WTC11 (cell line): ENCODE measurements around the gene ZNF768. TPM values are rescaled to one million over a fixed set of nuclear protein-coding genes. Genes with fewer than 3 reads are reported as not detected.

ENCODE experiments used
- AFF4 ChIP-seq: sonication (generic); formaldehyde crosslinking; IDR thresholded peaks from 2 replicates; pipeline ENCODE4 v1.8.1; 2023; ENCODE audit warnings: mild to moderate bottlenecking, missing genetic modification reagents, borderline replicate concordance
- ATF3 ChIP-seq: sonication (generic); formaldehyde crosslinking; conservative IDR thresholded peaks from 2 replicates; pipeline ENCODE4 v1.8.1; 2022; ENCODE audit warnings: mild to moderate bottlenecking, missing genetic modification reagents
- CBFB ChIP-seq: sonication (generic); formaldehyde crosslinking; IDR thresholded peaks from 2 replicates; pipeline ENCODE4 v1.8.1; 2022; ENCODE audit warnings: mild to moderate bottlenecking, low read depth, missing genetic modification reagents
- CDX4 ChIP-seq: fragments of 250-450 bp; sonication (Bioruptor Pico); IDR thresholded peaks from 2 replicates; pipeline ENCODE4 v1.9.0; 2021; ENCODE audit warnings: moderate library complexity, mild to moderate bottlenecking, inconsistent platforms, borderline replicate concordance
- E2F5 ChIP-seq: sonication (generic); formaldehyde crosslinking; IDR thresholded peaks from 2 replicates; pipeline ENCODE4 v1.8.1; 2022; ENCODE audit warnings: mild to moderate bottlenecking, moderate library complexity, missing genetic modification reagents
- ELF4 ChIP-seq: sonication (generic); formaldehyde crosslinking; IDR thresholded peaks from 2 replicates; pipeline ENCODE4 v1.8.1; 2022; ENCODE audit warnings: low read depth, mild to moderate bottlenecking, moderate library complexity, missing genetic modification reagents
- EMX1 ChIP-seq: fragments of 250-450 bp; sonication (Bioruptor Pico); IDR thresholded peaks from 2 replicates; pipeline ENCODE4 v1.8.0; 2021; ENCODE audit warnings: mild to moderate bottlenecking
- FOXJ3 ChIP-seq: sonication (generic); formaldehyde crosslinking; IDR thresholded peaks from 2 replicates; pipeline ENCODE4 v1.9.0; 2021; ENCODE audit warnings: missing genetic modification reagents, mild to moderate bottlenecking, borderline replicate concordance
- FOXP1 ChIP-seq: sonication (generic); formaldehyde crosslinking; IDR thresholded peaks from 2 replicates; pipeline ENCODE4 v1.8.0; 2022; ENCODE audit warnings: missing genetic modification reagents, mild to moderate bottlenecking, moderate library complexity, borderline replicate concordance
- FOXP4 ChIP-seq: sonication (generic); formaldehyde crosslinking; IDR thresholded peaks from 2 replicates; pipeline ENCODE4 v1.8.0; 2022; ENCODE audit warnings: mild to moderate bottlenecking, missing genetic modification reagents
- GRHL2 ChIP-seq: fragments of 250-450 bp; sonication (Bioruptor Pico); IDR thresholded peaks from 2 replicates; pipeline ENCODE4 v1.8.0; 2022; ENCODE audit warnings: mild to moderate bottlenecking, moderate library complexity; ENCODE audit not compliant: insufficient replicate concordance, severe bottlenecking
- IRF2 ChIP-seq: sonication (generic); formaldehyde crosslinking; IDR thresholded peaks from 2 replicates; pipeline ENCODE4 v1.8.0; 2022; ENCODE audit warnings: low read depth, missing genetic modification reagents, borderline replicate concordance
- NFATC4 ChIP-seq: fragments of 250-450 bp; sonication (Bioruptor Pico); IDR thresholded peaks from 2 replicates; pipeline ENCODE4 v1.9.0; 2021; ENCODE audit warnings: mild to moderate bottlenecking
- NFE2L1 ChIP-seq: sonication (generic); formaldehyde crosslinking; IDR thresholded peaks from 2 replicates; pipeline ENCODE4 v1.8.1; 2023; ENCODE audit warnings: missing genetic modification reagents
- NR1H2 ChIP-seq: sonication (generic); formaldehyde crosslinking; IDR thresholded peaks from 2 replicates; pipeline ENCODE4 v1.9.0; 2021; ENCODE audit warnings: mild to moderate bottlenecking, moderate library complexity, missing genetic modification reagents
- NR2C2 ChIP-seq: sonication (generic); formaldehyde crosslinking; IDR thresholded peaks from 2 replicates; pipeline ENCODE4 v1.8.0; 2022; ENCODE audit warnings: mild to moderate bottlenecking, missing genetic modification reagents
- NR3C1 ChIP-seq: sonication (generic); formaldehyde crosslinking; conservative IDR thresholded peaks from 2 replicates; pipeline ENCODE4 v1.8.1; 2023; ENCODE audit warnings: low read depth, mild to moderate bottlenecking, missing genetic modification reagents
- PREB ChIP-seq: sonication (generic); formaldehyde crosslinking; IDR thresholded peaks from 2 replicates; pipeline ENCODE4 v1.8.1; 2022; ENCODE audit warnings: mild to moderate bottlenecking, missing genetic modification reagents, moderate library complexity, borderline replicate concordance
- RELA ChIP-seq: sonication (generic); formaldehyde crosslinking; IDR thresholded peaks from 2 replicates; pipeline ENCODE4 v1.8.1; 2022; ENCODE audit warnings: missing genetic modification reagents, mild to moderate bottlenecking, borderline replicate concordance
- RORB ChIP-seq: fragments of 250-450 bp; sonication (Bioruptor Pico); IDR thresholded peaks from 2 replicates; pipeline ENCODE4 v1.9.0; 2021; ENCODE audit warnings: mild to moderate bottlenecking
- TEAD4 ChIP-seq: sonication (generic); formaldehyde crosslinking; IDR thresholded peaks from 2 replicates; pipeline ENCODE4 v1.8.0; 2022; ENCODE audit warnings: mild to moderate bottlenecking, missing genetic modification reagents
- ZNF232 ChIP-seq: sonication (generic); formaldehyde crosslinking; IDR thresholded peaks from 2 replicates; pipeline ENCODE4 v1.8.0; 2022; ENCODE audit warnings: mild to moderate bottlenecking, missing genetic modification reagents
- ZNF263 ChIP-seq: sonication (generic); formaldehyde crosslinking; IDR thresholded peaks from 2 replicates; pipeline ENCODE4 v1.8.1; 2022; ENCODE audit warnings: low read depth, mild to moderate bottlenecking, moderate library complexity, missing genetic modification reagents
- ZNF416 ChIP-seq: fragments of 250-450 bp; sonication (Bioruptor Pico); IDR thresholded peaks from 2 replicates; pipeline ENCODE4 v1.9.0; 2021; ENCODE audit warnings: mild to moderate bottlenecking, inconsistent platforms
- ZNF423 ChIP-seq: fragments of 250-450 bp; sonication (Bioruptor Pico); IDR thresholded peaks from 2 replicates; pipeline ENCODE4 v2.1.2; 2022; ENCODE audit warnings: mild to moderate bottlenecking, moderate library complexity
- ZNF425 ChIP-seq: fragments of 250-450 bp; sonication (Bioruptor Pico); conservative IDR thresholded peaks from 2 replicates; pipeline ENCODE4 v1.9.0; 2021; ENCODE audit warnings: mild to moderate bottlenecking
- ZNF671 ChIP-seq: fragments of 250-450 bp; sonication (Bioruptor Pico); IDR thresholded peaks from 2 replicates; pipeline ENCODE4 v1.8.0; 2021; ENCODE audit warnings: mild to moderate bottlenecking
- total RNA-seq: library from RNA; stranded (reverse); gene quantifications from 3 replicates; pipeline ENCODE4 v1.2.3, GENCODE V29; 2021

The ZNF768 gene
- total RNA-seq, 1 experiment from 2014 or later: 35.9 TPM

GRCh38 chr16:30571445-30572322, 45.3 kb upstream of the ZNF768 start, which contains the start of gene ZNF688 (continued):
- TF ChIP-seq RELA: no peak
- no peak for TF ChIP-seq NR3C1
- no peak for TF ChIP-seq FOXJ3 (CRISPR knock-in tag)
- no peak for TF ChIP-seq GRHL2 (CRISPR knock-in tag)
- no peak; the same call in 1 of the 2 replicates for TF ChIP-seq NFE2L1
- no peak for TF ChIP-seq CDX4
- no peak for TF ChIP-seq ZNF423 (CRISPR knock-in tag)
- no peak for TF ChIP-seq NR2C2
- TF ChIP-seq E2F5: 0 out of 2 replicates have a peak, but pooled peaks have one; percentile 39
- peak; percentile 79; the same call in 1 of the 2 replicates for TF ChIP-seq EMX1 (CRISPR knock-in tag)
- TF ChIP-seq CBFB: no peak
- no peak for TF ChIP-seq ZNF425 (CRISPR knock-in tag)
- no peak for TF ChIP-seq IRF2 (CRISPR knock-in tag)
- TF ChIP-seq ELF4 (CRISPR knock-in tag): peak; percentile 37; the same call in 1 of the 2 replicates
- TF ChIP-seq RORB (CRISPR knock-in tag): no peak
- no peak for TF ChIP-seq NR1H2
- peak; percentile 57 for TF ChIP-seq FOXP1 (CRISPR knock-in tag)
- TF ChIP-seq PREB: no peak
- TF ChIP-seq ATF3 (CRISPR knock-in tag): no peak
- no peak for TF ChIP-seq FOXP4 (CRISPR knock-in tag)
- TF ChIP-seq ZNF263 (CRISPR knock-in tag): no peak
- no peak for TF ChIP-seq ZNF671 (CRISPR knock-in tag)
- no peak for TF ChIP-seq ZNF416
- TF ChIP-seq AFF4: no peak
- TF ChIP-seq TEAD4 (CRISPR knock-in tag): no peak
- no peak for TF ChIP-seq NFATC4 (CRISPR knock-in tag)
- no peak for TF ChIP-seq ZNF232 (CRISPR knock-in tag)
